GM19395 (cell line): ENCODE measurements around the gene RNF8.
"Not testable (repeated sequence)": the region's sequence is repeated elsewhere in the genome, so short reads cannot be mapped to it uniquely, and the experiment has no call there.

ENCODE experiments used
- ATAC-seq: cut with Tn5 transposase; IDR thresholded peaks from one replicate; pipeline ENCODE4 v1.9.1; 2021; ENCODE audit warnings: mild to moderate bottlenecking, moderate library complexity; ENCODE audit not compliant: unreplicated experiment

Gene RNF8, protein sequence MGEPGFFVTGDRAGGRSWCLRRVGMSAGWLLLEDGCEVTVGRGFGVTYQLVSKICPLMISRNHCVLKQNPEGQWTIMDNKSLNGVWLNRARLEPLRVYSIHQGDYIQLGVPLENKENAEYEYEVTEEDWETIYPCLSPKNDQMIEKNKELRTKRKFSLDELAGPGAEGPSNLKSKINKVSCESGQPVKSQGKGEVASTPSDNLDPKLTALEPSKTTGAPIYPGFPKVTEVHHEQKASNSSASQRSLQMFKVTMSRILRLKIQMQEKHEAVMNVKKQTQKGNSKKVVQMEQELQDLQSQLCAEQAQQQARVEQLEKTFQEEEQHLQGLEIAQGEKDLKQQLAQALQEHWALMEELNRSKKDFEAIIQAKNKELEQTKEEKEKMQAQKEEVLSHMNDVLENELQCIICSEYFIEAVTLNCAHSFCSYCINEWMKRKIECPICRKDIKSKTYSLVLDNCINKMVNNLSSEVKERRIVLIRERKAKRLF

DNA sequence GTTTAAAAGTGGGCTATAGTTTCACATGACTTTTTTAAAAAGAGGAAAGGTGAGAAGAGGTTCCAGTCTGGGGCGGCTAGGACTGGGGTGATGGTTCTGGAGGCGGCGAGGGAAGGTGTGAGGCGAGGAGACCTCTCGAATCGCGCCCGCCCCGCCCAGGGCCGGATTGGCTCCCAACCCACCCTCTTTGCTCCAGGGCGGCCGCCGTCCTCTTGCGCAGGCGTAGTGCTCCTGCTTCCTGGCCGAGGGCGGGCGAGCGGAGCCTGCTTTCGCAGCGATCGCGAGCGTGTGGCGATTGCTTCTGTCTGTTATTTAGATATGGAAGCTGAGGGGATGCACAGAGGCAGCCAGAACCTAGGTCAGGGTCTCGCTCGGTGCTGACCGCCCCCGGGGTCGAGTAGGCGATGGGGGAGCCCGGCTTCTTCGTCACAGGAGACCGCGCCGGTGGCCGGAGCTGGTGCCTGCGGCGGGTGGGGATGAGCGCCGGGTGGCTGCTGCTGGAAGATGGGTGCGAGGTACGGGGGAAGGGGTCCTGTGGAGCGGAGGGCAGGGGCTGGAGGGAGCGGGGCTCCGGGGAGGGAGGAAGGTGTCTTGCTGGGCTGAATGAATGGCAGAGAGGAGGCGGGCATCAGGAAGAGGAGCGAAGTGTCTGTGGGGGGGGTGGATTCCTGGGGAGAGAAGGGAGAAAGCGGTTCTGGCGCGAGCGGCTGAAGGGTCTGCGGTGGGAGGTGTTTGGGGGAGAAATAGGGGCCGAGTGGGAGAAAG lies at the start of gene RNF8:
RNF8 (plus strand) TSS at position 223 of the 765 bp plus-strand sequence; CDS start at position 405, 182 bp downstream.
- ATAC-seq = peak; percentile 90

DNA sequence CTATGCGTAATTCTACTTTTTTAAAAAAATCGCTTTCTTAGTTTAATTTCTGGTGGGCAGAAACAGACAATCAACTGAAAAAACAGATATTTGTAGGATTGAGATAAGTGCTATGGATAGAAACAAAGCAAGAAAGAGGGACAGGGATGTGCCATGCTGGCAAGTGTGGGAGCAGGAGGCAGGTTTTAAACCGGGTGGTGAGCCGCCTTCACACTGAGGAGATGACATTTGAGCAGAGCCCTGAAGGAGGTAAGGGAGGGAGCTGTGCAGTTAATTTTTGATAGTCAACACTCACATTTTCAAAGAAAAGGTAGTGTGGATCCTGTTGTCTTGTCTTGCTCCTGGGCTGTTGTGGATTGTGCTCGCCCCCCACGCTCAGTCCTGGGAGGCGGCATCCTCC lies 49.0 kb upstream of the RNF8 start:
- no peak for ATAC-seq

DNA sequence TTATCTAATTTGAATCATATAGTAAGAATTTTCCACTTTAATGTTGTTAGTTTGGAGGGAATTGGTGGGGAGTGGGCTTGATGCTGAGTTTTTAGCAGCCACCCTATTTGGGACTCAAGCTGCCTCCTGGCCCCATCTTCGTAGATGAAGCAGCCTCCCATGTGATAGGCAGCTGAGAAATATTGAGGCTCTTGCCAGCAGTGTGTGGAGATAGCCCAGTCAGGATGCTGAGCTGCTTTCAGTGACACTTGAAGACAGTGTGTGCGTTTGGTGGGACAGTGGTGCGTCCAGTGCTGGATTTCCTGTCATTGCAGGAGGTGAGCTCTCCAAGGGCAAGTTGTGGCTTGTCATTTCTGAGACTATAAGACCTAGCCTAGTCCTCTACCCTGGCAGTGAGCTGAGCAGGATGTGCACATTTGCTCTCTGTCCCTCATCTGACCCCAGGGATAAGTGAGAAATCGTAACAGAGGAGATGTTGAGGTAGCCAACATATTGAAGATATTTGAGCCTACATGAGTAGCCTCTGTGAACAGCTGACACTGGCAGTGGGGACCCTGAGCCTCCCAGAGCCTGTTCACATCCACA lies 47.9 kb upstream of the RNF8 start:
- no peak for ATAC-seq

DNA sequence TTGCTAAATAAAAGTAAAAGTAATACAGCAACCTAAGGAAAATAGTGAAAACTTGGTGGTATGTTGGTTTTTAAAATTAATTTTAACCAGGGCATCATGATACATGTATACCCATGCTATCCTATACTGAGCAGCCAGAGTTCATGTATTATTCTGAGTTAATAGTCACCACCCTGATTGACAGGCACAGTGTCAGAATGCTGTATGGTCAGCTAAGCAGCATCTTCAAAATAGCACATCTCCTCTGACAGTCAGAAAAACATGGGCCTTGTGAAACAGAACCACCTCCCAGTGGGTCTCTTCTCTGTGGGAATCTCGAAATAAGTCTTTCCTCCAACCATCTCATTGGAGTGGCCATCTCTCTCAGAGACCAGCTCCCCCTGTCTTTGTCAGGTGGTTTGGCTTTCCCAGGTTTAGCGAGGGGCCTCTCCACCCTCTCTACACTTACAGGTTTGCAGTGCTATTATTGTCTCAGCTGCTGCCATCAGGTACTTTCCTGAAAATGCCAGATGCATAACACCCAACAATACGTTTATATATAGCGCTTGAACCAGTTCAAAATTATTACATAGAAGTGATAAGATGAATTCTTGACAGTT lies 47.1 kb upstream of the RNF8 start:
- no peak for ATAC-seq

- not testable (repeated sequence) for ATAC-seq
These were observed 46.3 kb upstream of the RNF8 start for GRCh38 chr6:37307484-37307883.

GRCh38 chr6:37308069-37308815 lies 45.5 kb upstream of the RNF8 start:
- ATAC-seq = no peak

DNA sequence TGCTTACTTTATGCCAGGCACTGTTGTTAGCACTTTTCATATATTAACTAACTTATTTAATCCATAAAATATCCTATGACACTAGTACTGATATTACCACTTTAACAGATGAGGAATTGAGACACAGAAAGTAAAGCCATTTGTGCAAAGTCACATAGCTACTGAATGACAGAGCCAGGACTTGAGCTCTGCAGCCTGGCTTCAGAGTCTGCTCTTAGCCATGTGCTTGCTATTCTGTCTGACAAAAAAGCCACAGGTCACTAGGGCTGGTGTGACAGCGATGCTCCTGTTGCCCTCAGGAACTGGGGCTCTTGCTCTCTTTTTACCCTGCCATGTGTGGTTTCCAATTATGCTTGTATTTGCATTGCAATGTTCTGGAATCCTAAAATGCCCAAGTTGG lies 44.7 kb upstream of the RNF8 start:
- ATAC-seq = no peak

- no peak for ATAC-seq
These were observed 44.1 kb upstream of the RNF8 start for GRCh38 chr6:37309692-37310091.

DNA sequence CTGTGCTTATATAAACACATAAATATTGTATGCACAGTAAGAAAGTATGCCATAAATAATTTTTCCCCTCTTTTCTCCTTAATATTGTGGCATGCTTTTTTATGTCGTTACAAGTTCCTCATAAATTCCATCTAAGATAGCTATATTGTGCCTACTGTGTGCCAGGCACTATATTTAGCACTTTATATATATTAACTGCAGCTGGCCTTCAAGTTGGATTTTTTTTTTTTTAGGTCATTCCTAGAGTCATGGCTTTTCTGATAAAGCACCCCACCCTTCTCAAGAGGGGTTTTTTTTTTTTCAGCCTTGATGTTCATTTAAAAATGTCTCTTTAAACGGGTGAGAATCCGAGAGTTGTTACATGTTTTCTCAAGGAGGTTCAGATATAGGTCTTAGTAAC lies 42.8 kb upstream of the RNF8 start:
- no peak for ATAC-seq

DNA sequence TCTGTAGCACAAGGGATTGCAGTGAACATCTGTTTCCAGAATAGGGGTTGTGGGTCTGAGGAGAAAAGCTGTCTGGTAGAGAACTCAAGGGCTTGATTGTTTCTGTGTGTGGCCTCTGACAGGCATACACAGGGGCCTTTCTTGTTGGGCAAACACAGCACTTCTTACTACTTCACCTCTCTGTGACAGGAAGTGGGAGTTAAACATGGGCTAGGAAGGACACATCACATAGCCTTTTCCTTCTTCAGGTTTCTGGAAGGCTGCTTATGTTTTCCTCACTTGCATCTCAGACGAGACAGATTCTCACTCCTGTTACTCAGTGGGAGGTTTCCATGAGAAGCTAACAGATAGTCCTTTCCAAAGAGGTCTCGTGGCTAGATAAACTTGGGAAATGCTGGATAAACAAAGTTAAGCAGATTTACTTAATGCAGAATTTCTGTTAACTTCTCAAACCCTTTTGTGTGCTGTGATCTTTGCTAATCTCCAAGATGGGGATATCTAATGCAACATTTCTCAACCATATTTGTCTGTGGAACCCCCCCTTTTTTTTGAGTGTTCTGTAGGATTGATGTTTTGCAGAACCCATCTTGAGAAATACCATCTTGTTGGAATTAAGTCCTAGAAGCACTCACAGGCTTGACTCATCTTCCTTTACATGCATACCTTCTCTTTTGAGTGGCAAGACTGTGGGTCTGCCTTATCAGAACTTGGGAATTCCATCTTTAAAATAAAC lies 41.9 kb upstream of the RNF8 start:
- ATAC-seq = no peak

- no peak for ATAC-seq
These were observed 39.9 kb upstream of the RNF8 start for GRCh38 chr6:37313723-37314486.

DNA sequence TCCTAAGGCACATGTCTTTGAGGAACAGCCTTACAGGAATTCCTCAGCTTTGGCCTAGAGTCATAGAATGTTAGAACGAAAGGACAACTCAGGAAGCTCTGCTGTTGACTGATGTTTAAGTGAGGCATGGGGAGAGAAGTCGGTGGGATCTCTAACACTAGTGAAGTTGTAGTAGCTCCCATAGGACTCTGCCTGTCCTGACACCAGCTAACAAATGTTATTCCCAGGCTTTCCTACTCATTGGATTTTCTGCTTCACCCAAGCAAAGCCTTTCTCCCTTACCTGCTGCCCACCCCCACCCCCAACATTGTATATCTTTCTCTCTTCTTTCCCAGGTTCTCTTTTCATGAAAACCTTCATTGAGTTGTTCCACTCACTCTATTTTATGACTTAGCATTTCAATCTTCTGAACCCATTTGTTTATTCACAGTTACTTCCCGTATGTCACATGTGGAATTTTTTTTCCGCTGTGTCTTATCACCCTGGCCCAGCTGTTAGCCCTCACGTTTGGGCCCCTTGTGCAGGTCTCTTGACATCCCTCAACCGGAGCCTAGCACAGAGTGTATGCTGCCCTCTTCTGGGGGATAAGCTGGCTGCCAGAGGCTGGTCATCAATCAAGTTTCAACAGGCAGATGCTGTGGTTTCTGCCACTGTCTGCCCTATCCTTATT lies 39.2 kb upstream of the RNF8 start:
- no peak for ATAC-seq

GRCh38 chr6:37315157-37315515 lies 38.6 kb upstream of the RNF8 start:
- ATAC-seq = no peak

GRCh38 chr6:37316071-37316470 lies 37.7 kb upstream of the RNF8 start:
- ATAC-seq = no peak

DNA sequence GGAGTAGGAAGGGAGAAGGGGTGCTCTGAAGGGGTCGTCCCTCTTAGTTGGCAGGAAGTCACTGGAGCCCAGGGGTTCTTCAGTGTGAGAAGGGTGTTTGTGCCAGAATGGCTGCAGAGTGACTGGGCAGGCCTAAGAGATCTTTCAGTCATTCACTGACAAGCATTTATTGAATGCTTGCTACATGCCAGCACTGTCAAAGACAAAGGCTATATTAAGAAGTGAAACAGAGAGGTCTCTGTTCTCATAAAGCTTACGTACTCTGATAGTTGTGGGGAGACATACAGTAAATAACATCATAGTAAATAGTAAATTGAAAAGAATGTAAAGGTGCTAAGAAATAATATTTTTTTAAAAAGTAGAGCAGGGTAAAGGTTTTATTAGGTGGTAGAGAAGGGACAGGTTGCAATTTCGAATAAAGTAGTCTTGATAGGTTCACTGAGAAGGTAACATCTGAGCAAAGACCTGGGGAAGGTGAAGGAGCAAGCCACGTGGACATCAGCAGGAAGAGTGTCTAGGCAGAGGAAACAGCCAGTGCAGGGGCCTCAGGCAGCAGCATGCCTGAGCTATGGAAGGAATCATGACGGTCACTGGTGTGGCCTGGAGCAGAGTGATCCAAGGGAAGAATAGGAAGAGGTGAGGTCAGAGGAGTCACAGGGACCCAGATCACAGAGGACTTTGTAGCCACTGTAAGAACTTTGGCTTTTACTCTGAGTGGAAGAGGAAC lies 36.3 kb upstream of the RNF8 start:
- ATAC-seq = no peak

- no peak for ATAC-seq
These were observed 34.6 kb upstream of the RNF8 start for GRCh38 chr6:37319156-37319555.

GRCh38 chr6:37319856-37320480 lies 33.8 kb upstream of the RNF8 start:
- ATAC-seq = no peak

GRCh38 chr6:37320646-37321045 lies 33.1 kb upstream of the RNF8 start:
- no peak for ATAC-seq
